K562 (cell line): ENCODE results near the gene ZNF148.

Experiments
- ASH1L ChIP-seq: fragments of 450-650 bp; IDR thresholded peaks from 2 replicates; pipeline ENCODE4 v1.6.1; 2018; ENCODE audit warnings: borderline replicate concordance, mild to moderate bottlenecking, low read depth; ENCODE audit not compliant: partially characterized antibody
- ATF3 ChIP-seq, 2 experiments: fragments of 450-650 bp in 1 of 2; sonication (generic) in 1 of 2; formaldehyde crosslinking in 1 of 2; IDR thresholded peaks in 1 of 2; conservative IDR thresholded peaks in 1 of 2; 2 replicates each; pipeline versions ENCODE4 v1.6.1 to v1.8.1; 2016 to 2023; ENCODE audit warnings: mild to moderate bottlenecking in 2 of 2, moderate library complexity in 2 of 2, inconsistent platforms in 1 of 2, missing genetic modification reagents in 1 of 2
- BHLHE40 ChIP-seq: IDR thresholded peaks from 2 replicates; pipeline ENCODE4 v1.6.1; 2011; ENCODE audit warnings: low read length, improper control_type of control experiment
- CAMTA2 ChIP-seq: fragments of 250-450 bp; sonication (Bioruptor Pico); conservative IDR thresholded peaks from 2 replicates; pipeline ENCODE4 v1.5.1; 2022
- DNMT1 ChIP-seq: fragments of 450-650 bp; IDR thresholded peaks from 2 replicates; pipeline ENCODE4 v1.6.1; 2016; ENCODE audit warnings: antibody characterized with exemption, mild to moderate bottlenecking
- JUNB ChIP-seq: fragments of 450-650 bp; formaldehyde crosslinking; conservative IDR thresholded peaks from 2 replicates; pipeline ENCODE4 v1.4.0; 2020; ENCODE audit warnings: mild to moderate bottlenecking
- PTRF ChIP-seq: fragments of 450-650 bp; IDR thresholded peaks from 2 replicates; pipeline ENCODE4 v1.6.1; 2016; ENCODE audit warnings: mild to moderate bottlenecking, missing genetic modification characterization, missing compliant biosample characterization
- RAD21 ChIP-seq, 2 experiments: fragments of 250-450 bp in 1 of 2; fragments of 450-650 bp in 1 of 2; sonication (Bioruptor Pico) in 1 of 2; formaldehyde crosslinking in 1 of 2; IDR thresholded peaks in 1 of 2; conservative IDR thresholded peaks in 1 of 2; 2 replicates each; pipeline versions ENCODE4 v1.4.0 to v1.8.0; 2020 to 2022; ENCODE audit warnings: mild to moderate bottlenecking in 2 of 2, moderate library complexity in 1 of 2
- RBFOX2 ChIP-seq: fragments of 200-400 bp; formaldehyde crosslinking; IDR thresholded peaks from 2 replicates; pipeline ENCODE4 v1.6.1; 2017; ENCODE audit warnings: low read depth, mild to moderate bottlenecking, low read length, moderate library complexity
- SP1 ChIP-seq: sonication (generic); formaldehyde crosslinking; IDR thresholded peaks from 2 replicates; pipeline ENCODE4 v1.8.1; 2022; ENCODE audit warnings: mild to moderate bottlenecking, missing genetic modification reagents
- TCF7 ChIP-seq: sonication (generic); IDR thresholded peaks from 2 replicates; pipeline ENCODE4 v1.6.1; 2016; ENCODE audit warnings: antibody characterized with exemption, borderline replicate concordance

- TF ChIP-seq TCF7 (no peak), BHLHE40 (no peak), RBFOX2 (no peak), DNMT1 (no peak), ASH1L (no peak), ATF3 (IDR thresholded peaks at IDR 0.05) (no peak), ATF3 (CRISPR knock-in tag; conservative IDR thresholded peaks at IDR 0.05) (no peak), JUNB (no peak), RAD21 (CRISPR knock-in tag; conservative IDR thresholded peaks at IDR 0.05 in 1 of 2, IDR thresholded peaks at IDR 0.05 in 1 of 2) (no peak), SP1 (no peak), CAMTA2 (no peak), PTRF (tag) (no peak)
Measured at GRCh38 chr3:125206934-125207333, 168.2 kb downstream of the ZNF148 start.
